HG02840 (cell line): ENCODE results near the gene NUP205.
"Not testable (repeated sequence)": the region's sequence is repeated elsewhere in the genome, so short reads cannot be mapped to it uniquely, and the experiment has no call there.

Experiments used
- ATAC-seq: cut with Tn5 transposase; IDR thresholded peaks from one replicate; pipeline ENCODE4 v1.9.1; 2021; ENCODE audit warnings: mild to moderate bottlenecking, moderate library complexity, moderate number of reproducible peaks; ENCODE audit not compliant: unreplicated experiment, low FRiP score

Gene NUP205

GRCh38 chr7:135602304-135602703, 44.6 kb downstream of the NUP205 start:
- ATAC-seq: no peak

- ATAC-seq: no peak
Observed at GRCh38 chr7:135616136-135616535, 58.4 kb downstream of the NUP205 start.

GRCh38 chr7:135617781-135618180, 60.1 kb downstream of the NUP205 start:
- ATAC-seq: no peak

- no peak for ATAC-seq
Observed at GRCh38 chr7:135618510-135618909, 60.8 kb downstream of the NUP205 start.

GRCh38 chr7:135620447-135620846, 62.7 kb downstream of the NUP205 start:
- ATAC-seq: no peak

GRCh38 chr7:135620980-135621850, 63.5 kb downstream of the NUP205 start:
- ATAC-seq: no peak

- ATAC-seq: no peak
Observed at GRCh38 chr7:135634191-135634878, 76.6 kb downstream of the NUP205 start.

GRCh38 chr7:135639690-135640089, 82.0 kb downstream of the NUP205 start:
- ATAC-seq: not testable (repeated sequence)

- no peak for ATAC-seq
Observed at GRCh38 chr7:135644154-135644553, 86.4 kb downstream of the NUP205 start.

- ATAC-seq: no peak
Observed at GRCh38 chr7:135644729-135645128, 87.0 kb downstream of the NUP205 start.

GRCh38 chr7:135645296-135645904, 87.7 kb downstream of the NUP205 start:
- no peak for ATAC-seq

- ATAC-seq: no peak
Observed at GRCh38 chr7:135647755-135648154, 90.0 kb downstream of the NUP205 start.

- no peak for ATAC-seq
Observed at GRCh38 chr7:135648235-135648634, 90.5 kb downstream of the NUP205 start.

GRCh38 chr7:135650831-135651573, 93.3 kb downstream of the NUP205 start:
- no peak for ATAC-seq

GRCh38 chr7:135653340-135654080, 95.8 kb downstream of the NUP205 start:
- ATAC-seq: no peak

GRCh38 chr7:135658564-135658963, 100.8 kb downstream of the NUP205 start:
- ATAC-seq: no peak

- ATAC-seq: no peak
Observed at GRCh38 chr7:135659159-135659846, 101.6 kb downstream of the NUP205 start.

- ATAC-seq: peak; percentile 13
Observed at GRCh38 chr7:135661311-135662122, 103.8 kb downstream of the NUP205 start.

GRCh38 chr7:135662123-135662372, 104.3 kb downstream of the NUP205 start:
- no peak for ATAC-seq
